Naive thymus-derived CD4-positive, alpha-beta T cell (primary cell): ENCODE data around the gene EFCAB14. TPM values are rescaled to one million over a fixed set of nuclear protein-coding genes. Genes with fewer than 3 reads are reported as not detected.
"Not testable (repeated sequence)": the region's sequence is repeated elsewhere in the genome, so short reads cannot be mapped to it uniquely, and the experiment has no call there.

Experiments
- ATAC-seq: fragments of 150-1000 bp; cut with Tn5 transposase; 2 replicates; pipeline ENCODE4 v1.10.0; 2021; ENCODE audit warnings: mild to moderate bottlenecking, moderate library complexity
- CTCF ChIA-PET: fragments of 350-600 bp; sonication (Branson Sonifier 250); formaldehyde crosslinking; loops from one replicate; lab custom pipeline; 2021; ENCODE audit warnings: antibody characterized with exemption; lab: Charles Lee
- POLR2A ChIA-PET: fragments of 350-600 bp; sonication (Branson Sonifier 250); formaldehyde crosslinking; loops from one replicate; lab custom pipeline; 2021; ENCODE audit warnings: antibody characterized with exemption, inconsistent platforms; lab: Charles Lee
- DNase-seq, 9 donors: peaks; one replicate each; pipeline versions ENCODE4 v3.0.0 to v3.0.0-alpha.2; 2020 to 2022; ENCODE audit warnings: mixed read lengths in 1 of 9
- H3K27ac ChIP-seq: one replicate; pipeline ENCODE4 v1.7.0; 2013; ENCODE audit warnings: mild to moderate bottlenecking, low read depth, low read length, moderate library complexity
- H3K27me3 ChIP-seq, 2 donors: one replicate each; pipeline ENCODE4 v1.7.0; 2013; ENCODE audit warnings: low read length in 2 of 2, mild to moderate bottlenecking in 2 of 2, moderate library complexity in 2 of 2; ENCODE audit not compliant: control insufficient read depth in 2 of 2, insufficient read depth in 2 of 2
- H3K36me3 ChIP-seq, 3 experiments: 1 replicate in 2 of 3; 2 replicates in 1 of 3; pipeline ENCODE4 v1.7.0; 2013; ENCODE audit warnings: low read length in 3 of 3, mild to moderate bottlenecking in 3 of 3, moderate library complexity in 1 of 3; ENCODE audit not compliant: insufficient read depth in 3 of 3, control insufficient read depth in 2 of 3
- H3K4me1 ChIP-seq, 2 donors: one replicate each; pipeline ENCODE4 v1.7.0; 2013; ENCODE audit warnings: low read length in 2 of 2, mild to moderate bottlenecking in 2 of 2, moderate library complexity in 1 of 2; ENCODE audit not compliant: control insufficient read depth in 2 of 2, insufficient read depth in 2 of 2
- H3K4me3 ChIP-seq: 2 replicates; pipeline ENCODE4 v1.7.0; 2013; ENCODE audit warnings: mild to moderate bottlenecking, low read length
- H3K9me3 ChIP-seq, 3 experiments: 1 replicate in 2 of 3; 2 replicates in 1 of 3; pipeline ENCODE4 v1.7.0; 2013; ENCODE audit warnings: low read length in 3 of 3; ENCODE audit not compliant: control insufficient read depth in 2 of 3
- H3K27ac Mint-ChIP-seq, 9 donors: one replicate each; pipeline ENCODE4 v1.8.0; 2020 to 2022; ENCODE audit warnings: mixed read lengths in 9 of 9, mild to moderate bottlenecking in 8 of 9, moderate library complexity in 5 of 9, inconsistent platforms in 2 of 9
- H3K27me3 Mint-ChIP-seq, 5 donors: one replicate each; pipeline ENCODE4 v1.8.0; 2021 to 2022; ENCODE audit warnings: mixed read lengths in 5 of 5, mild to moderate bottlenecking in 1 of 5
- H3K36me3 Mint-ChIP-seq, 5 donors: one replicate each; pipeline ENCODE4 v1.8.0; 2020 to 2022; ENCODE audit warnings: mixed read lengths in 5 of 5, mild to moderate bottlenecking in 3 of 5, inconsistent platforms in 1 of 5
- H3K4me1 Mint-ChIP-seq, 7 donors: one replicate each; pipeline ENCODE4 v1.8.0; 2020 to 2022; ENCODE audit warnings: mixed read lengths in 7 of 7, mild to moderate bottlenecking in 3 of 7, inconsistent platforms in 1 of 7
- H3K4me3 Mint-ChIP-seq, 10 donors: one replicate each; pipeline ENCODE4 v1.8.0; 2020 to 2022; ENCODE audit warnings: mild to moderate bottlenecking in 10 of 10, mixed read lengths in 10 of 10, moderate library complexity in 6 of 10, inconsistent platforms in 2 of 10
- H3K9me3 Mint-ChIP-seq, 11 donors: one replicate each; pipeline ENCODE4 v1.8.0; 2020 to 2022; ENCODE audit warnings: mixed read lengths in 11 of 11, mild to moderate bottlenecking in 4 of 11, inconsistent platforms in 1 of 11, moderate library complexity in 1 of 11
- intact Hi-C, 2 donors: fragments of 100-400 bp; cut with micrococcal nuclease; formaldehyde crosslinking; loops; one replicate each; pipeline ENCODE4 v1.15.1; 2023
- polyA plus RNA-seq, 2 donors: library from polyadenylated mRNA; unstranded; fragments of 300-500 nt; fragmentation: Illumina TruSeq; gene quantifications; one replicate each; pipeline ENCODE4 v1.2.3, GENCODE V29; 2021
- total RNA-seq, 6 experiments: library from RNA in 5 of 6; stranded (reverse) in 5 of 6; gene quantifications; 1 replicate in 5 of 6; 2 replicates in 1 of 6; pipeline ENCODE4 v1.2.3 and lab custom pipeline; 2021 to 2026

Gene EFCAB14
- total and polyA plus RNA-seq, 7 experiments from 2014 or later, result 64.5 to 130 (median 91.2) TPM

GRCh38 chr1:46724991-46725735 lies 6.2 kb upstream of the EFCAB14 start:
- peaks cover 0 to 8% (median 2%) of the 10 kb centered on the region in 11 donors for H3K9me3 Mint-ChIP-seq
- POLR2A ChIA-PET, result no interaction called here
- H3K4me3 ChIP-seq, result no peak overlapping the region

DNA sequence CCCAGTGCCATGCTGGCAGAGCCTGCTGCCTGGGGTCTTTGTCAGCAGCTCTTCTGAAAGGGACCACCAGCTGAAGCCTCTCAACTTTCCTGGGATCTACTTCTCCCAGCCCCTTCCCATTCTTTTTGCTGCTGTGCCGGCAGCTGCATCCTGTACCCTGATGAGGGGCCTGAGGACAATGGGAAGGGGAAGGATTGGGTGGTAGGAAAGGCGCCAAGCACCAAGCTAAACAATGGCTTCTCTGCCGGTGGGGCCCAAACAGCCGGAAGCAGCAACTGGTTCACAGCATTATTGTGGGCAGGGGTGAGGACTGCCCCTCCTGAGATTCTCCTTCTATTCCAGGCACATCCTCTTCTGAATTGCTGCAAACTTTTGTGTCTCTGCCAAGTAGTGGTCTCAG lies 5.0 kb upstream of the EFCAB14 start:
- ChIA-PET POLR2A (no interaction called here), CTCF (interaction anchor here (0.7 to 1.7 kb wide), 5 partner anchors 12 to 194 kb away, joined by 3 to 5 read pairs (median 4); partner anchors contain the start of gene MKNK1)
- H3K9me3 ChIP-seq, result no peaks in the 10 kb centered on the region
- no peak overlapping the region for H3K27ac ChIP-seq
- DNase-seq (no peak), ATAC-seq (no peak)
- Mint-ChIP-seq H3K9me3 (peaks cover 0 to 8% (median 0%) of the 10 kb centered on the region in 11 donors), H3K36me3 (no peaks in the 10 kb centered on the region), H3K4me1 (peaks cover 7 to 15% (median 11%) of the 10 kb centered on the region in 7 donors), H3K27ac (no peak overlapping the region), H3K27me3 (peaks cover 19 to 30% (median 22%) of the 10 kb centered on the region in 5 donors), H3K4me3 (no peak overlapping the region)
- H3K4me3 ChIP-seq, result no peak overlapping the region
- no peaks in the 10 kb centered on the region for H3K27me3 ChIP-seq
- H3K36me3 ChIP-seq, result no peaks in the 10 kb centered on the region
- intact Hi-C loops, result loop anchor here in 1 of 2 donors (10.0 kb wide), 1 partner anchor 279 kb away; no protein-coding TSS in a partner anchor
- H3K4me1 ChIP-seq, result peaks cover 7% of the 10 kb centered on the region in 2 donors

More at GRCh38 chr1:46724991-46725735, 6.2 kb upstream of the EFCAB14 start:
- DNase-seq, result peak; percentile 35 to 79 (median 69)
- Mint-ChIP-seq H3K27ac (no peak overlapping the region), H3K27me3 (peaks cover 30 to 42% (median 34%) of the 10 kb centered on the region in 5 donors), H3K36me3 (no peaks in the 10 kb centered on the region), H3K4me3 (no peak overlapping the region), H3K4me1 (peaks cover 0 to 4% (median 0%) of the 10 kb centered on the region in 7 donors)
- Histone ChIP-seq H3K27ac (no peak overlapping the region), H3K4me1 (no peaks in the 10 kb centered on the region), H3K9me3 (no peaks in the 10 kb centered on the region), H3K36me3 (no peaks in the 10 kb centered on the region), H3K27me3 (no peaks in the 10 kb centered on the region)
- CTCF ChIA-PET, result interaction anchor here (0.7 to 1.7 kb wide), 13 partner anchors 13 to 705 kb away, joined by 3 to 6 read pairs (median 4); no protein-coding TSS in a partner anchor
- ATAC-seq, result peak; percentile 99
- intact Hi-C loops, result loop anchor here (1.0 to 10.0 kb wide), 6 partner anchors 103 to 319 kb away; no protein-coding TSS in a partner anchor

DNA sequence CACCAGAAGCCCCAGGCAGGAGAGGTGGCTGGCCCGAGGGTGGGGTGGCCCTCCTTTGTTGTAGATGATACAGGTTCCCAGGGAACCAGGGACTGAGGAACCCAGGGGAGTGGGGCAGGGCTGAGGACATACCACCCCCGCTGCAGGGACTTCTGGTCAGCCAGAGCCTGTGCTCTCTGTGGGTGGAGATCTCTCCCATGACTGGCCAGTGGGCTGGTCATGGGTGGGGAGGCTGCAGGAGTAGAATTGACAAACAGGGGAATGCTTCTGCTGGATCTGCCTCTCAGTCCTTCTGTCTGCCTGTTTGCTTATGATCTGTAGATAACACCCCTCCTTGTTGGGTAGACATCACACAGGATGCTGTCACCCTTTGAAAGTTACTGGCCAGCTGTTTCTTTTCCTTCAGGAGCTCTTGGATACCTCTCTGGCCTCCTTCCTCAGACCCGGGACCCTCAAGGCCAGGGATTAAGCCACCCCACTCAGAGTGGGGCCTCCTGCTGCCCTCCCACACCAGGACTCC lies 2.8 kb upstream of the EFCAB14 start:
- peaks cover 22 to 33% (median 27%) of the 10 kb centered on the region in 7 donors for H3K4me1 Mint-ChIP-seq
- peaks cover 0 to 8% (median 6%) of the 10 kb centered on the region in 5 donors for H3K36me3 Mint-ChIP-seq
- H3K4me1 ChIP-seq, result peaks cover 20 to 24% of the 10 kb centered on the region in 2 donors
- peaks cover 0 to 4% (median 0%) of the 10 kb centered on the region in 3 experiments for H3K36me3 ChIP-seq
- DNase-seq (no peak), ATAC-seq (no peak)
- H3K27ac Mint-ChIP-seq, result no peak overlapping the region
- H3K27me3 ChIP-seq, result no peaks in the 10 kb centered on the region
- POLR2A ChIA-PET, result no interaction called here
- intact Hi-C loops, result loop anchor here in 1 of 2 donors (10.0 kb wide), 1 partner anchor 277 kb away; no protein-coding TSS in a partner anchor
- no peak overlapping the region for H3K27ac ChIP-seq
- H3K27me3 Mint-ChIP-seq, result peaks cover 14 to 17% (median 15%) of the 10 kb centered on the region in 5 donors
- peaks cover 0 to 8% (median 0%) of the 10 kb centered on the region in 11 donors for H3K9me3 Mint-ChIP-seq
- CTCF ChIA-PET, result interaction anchor here (0.6 to 1.7 kb wide), 2 partner anchors 189 to 894 kb away, joined by 4 to 5 read pairs; no protein-coding TSS in a partner anchor
- no peaks in the 10 kb centered on the region for H3K9me3 ChIP-seq
- H3K4me3 ChIP-seq, result no peak overlapping the region
- H3K4me3 Mint-ChIP-seq, result no peak overlapping the region

GRCh38 chr1:46721204-46721603 lies 2.3 kb upstream of the EFCAB14 start:
- ChIA-PET CTCF (interaction anchor here (1.7 kb wide), 1 partner anchor 188 kb away, joined by 5 read pairs; no protein-coding TSS in a partner anchor), POLR2A (interaction anchor here (1.5 kb wide), 1 partner anchor 105 kb away, joined by 4 read pairs; the partner anchor contains the start of gene MOB3C)
- ATAC-seq (no peak), DNase-seq (no peak)
- Histone ChIP-seq H3K9me3 (no peaks in the 10 kb centered on the region), H3K4me3 (no peak overlapping the region), H3K4me1 (peaks cover 20 to 28% of the 10 kb centered on the region in 2 donors), H3K36me3 (peaks cover 0 to 5% (median 3%) of the 10 kb centered on the region in 3 experiments), H3K27ac (no peak overlapping the region), H3K27me3 (no peaks in the 10 kb centered on the region)
- Mint-ChIP-seq H3K9me3 (peaks cover 0 to 4% (median 0%) of the 10 kb centered on the region in 11 donors), H3K27ac (no peak overlapping the region), H3K27me3 (peaks cover 9 to 11% (median 9%) of the 10 kb centered on the region in 5 donors), H3K4me1 (peaks cover 28 to 38% (median 33%) of the 10 kb centered on the region in 7 donors), H3K36me3 (peaks cover 0 to 12% (median 11%) of the 10 kb centered on the region in 5 donors), H3K4me3 (no peak overlapping the region)
- intact Hi-C loops, result loop anchor here in 1 of 2 donors (10.0 kb wide), 1 partner anchor 276 kb away; no protein-coding TSS in a partner anchor

DNA sequence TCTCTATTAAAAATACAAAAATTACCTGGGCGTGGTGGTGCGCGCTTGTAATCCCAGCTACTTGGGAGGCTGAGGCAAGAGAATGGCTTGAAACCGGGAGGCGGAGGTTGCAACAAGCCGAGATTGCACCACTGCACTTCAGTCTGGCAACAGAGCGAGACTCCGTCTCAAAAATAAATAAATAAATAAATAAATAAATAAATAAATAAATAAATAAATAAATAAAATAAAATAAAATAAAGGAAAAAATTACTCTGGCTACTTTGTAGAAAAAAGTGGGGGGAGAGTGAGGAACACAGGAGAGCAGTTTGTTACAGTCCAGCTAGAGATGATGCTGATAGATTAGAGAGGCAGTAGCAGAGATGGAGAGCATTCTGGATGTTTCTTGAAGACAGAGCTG lies 1.4 kb upstream of the EFCAB14 start:
- H3K4me1 Mint-ChIP-seq, result peaks cover 33 to 47% (median 38%) of the 10 kb centered on the region in 7 donors
- DNase-seq, H3K4me3 ChIP-seq, H3K27ac ChIP-seq, H3K9me3 ChIP-seq, ATAC-seq, H3K9me3 Mint-ChIP-seq, H3K27me3 ChIP-seq, H3K27me3 Mint-ChIP-seq: not testable (repeated sequence)
- ChIA-PET CTCF (interaction anchor here (1.7 kb wide), 1 partner anchor 187 kb away, joined by 5 read pairs; no protein-coding TSS in a partner anchor), POLR2A (interaction anchor here (0.8 to 2.2 kb wide), 6 partner anchors 48 to 717 kb away, joined by 4 to 12 read pairs (median 5); partner anchors contain the start of genes ATPAF1, FOXD2 and MOB3C)
- Histone ChIP-seq H3K4me1 (peaks cover 20 to 28% of the 10 kb centered on the region in 2 donors), H3K36me3 (peaks cover 3 to 14% (median 4%) of the 10 kb centered on the region in 3 experiments)
- peak overlapping the region in 4 of 10 donors; percentile 4 to 22 (median 17) for H3K4me3 Mint-ChIP-seq
- peak overlapping the region in 5 of 9 donors; percentile 40 to 90 (median 46) for H3K27ac Mint-ChIP-seq
- H3K36me3 Mint-ChIP-seq, result peaks cover 5 to 16% (median 12%) of the 10 kb centered on the region in 5 donors
- intact Hi-C loops, result loop anchor here in 1 of 2 donors (10.0 kb wide), 1 partner anchor 276 kb away; no protein-coding TSS in a partner anchor
